GM19328 (cell line): ENCODE measurements around the gene UBE2E1.

Experiments
- ATAC-seq: cut with Tn5 transposase; IDR thresholded peaks from one replicate; pipeline ENCODE4 v1.9.1; 2021; ENCODE audit warnings: mild to moderate bottlenecking, moderate library complexity; ENCODE audit not compliant: unreplicated experiment

UBE2E1 gene

GRCh38 chr3:23805633-23806533 is at the start of gene UBE2E1:
TSS of gene UBE2E1 (plus strand) at chr3:23805955. CDS start at chr3:23807270, 1,315 bp downstream.
- peak; percentile 63 for ATAC-seq

GRCh38 chr3:23756206-23756840 is 49.4 kb upstream of the UBE2E1 start:
- ATAC-seq = no peak

- no peak for ATAC-seq
Measured at GRCh38 chr3:23758253-23758838, 47.4 kb upstream of the UBE2E1 start.

DNA sequence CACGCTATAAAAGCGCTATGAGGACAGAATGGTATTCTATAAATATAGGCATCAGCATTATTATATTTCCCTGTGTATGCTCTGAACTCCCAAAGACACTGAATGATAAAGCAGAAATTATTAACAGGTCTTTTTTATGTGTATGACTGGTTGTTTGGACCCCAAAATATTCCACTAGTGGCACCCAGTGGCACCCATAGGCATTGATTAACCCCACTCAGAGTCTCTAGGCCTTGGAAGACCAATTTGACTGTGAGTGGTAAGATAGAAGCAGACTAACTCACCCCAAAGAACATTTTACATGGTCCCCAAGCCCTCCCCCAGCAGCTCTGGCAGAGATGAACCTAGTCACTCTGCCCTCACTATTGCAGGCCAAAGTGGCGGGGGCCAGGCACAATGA is 45.4 kb upstream of the UBE2E1 start:
- peak; percentile 2 for ATAC-seq

GRCh38 chr3:23760871-23761373 is 44.8 kb upstream of the UBE2E1 start:
- peak; percentile 46 for ATAC-seq

GRCh38 chr3:23761440-23761896 is 44.3 kb upstream of the UBE2E1 start:
- ATAC-seq = peak; percentile 27

DNA sequence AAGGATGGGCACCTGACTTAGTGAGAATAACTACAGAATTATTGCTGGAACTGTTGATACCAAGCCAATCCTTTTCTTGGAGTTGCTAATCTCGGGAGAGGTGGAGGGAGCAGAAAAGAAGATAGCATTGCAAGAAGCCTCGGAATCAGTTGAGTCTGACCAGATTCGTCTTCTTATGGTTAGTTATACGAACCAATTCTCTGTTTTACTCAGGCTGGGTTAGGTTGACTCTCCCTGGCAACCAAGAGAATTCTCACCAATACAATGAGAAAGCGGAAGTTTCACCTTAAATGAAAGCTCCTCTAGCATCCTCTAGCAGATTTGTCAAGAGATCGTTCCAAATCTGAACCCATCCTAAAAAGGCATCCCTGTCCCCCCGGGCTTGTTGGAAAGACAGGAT is 43.5 kb upstream of the UBE2E1 start:
- peak; percentile 67 for ATAC-seq

DNA sequence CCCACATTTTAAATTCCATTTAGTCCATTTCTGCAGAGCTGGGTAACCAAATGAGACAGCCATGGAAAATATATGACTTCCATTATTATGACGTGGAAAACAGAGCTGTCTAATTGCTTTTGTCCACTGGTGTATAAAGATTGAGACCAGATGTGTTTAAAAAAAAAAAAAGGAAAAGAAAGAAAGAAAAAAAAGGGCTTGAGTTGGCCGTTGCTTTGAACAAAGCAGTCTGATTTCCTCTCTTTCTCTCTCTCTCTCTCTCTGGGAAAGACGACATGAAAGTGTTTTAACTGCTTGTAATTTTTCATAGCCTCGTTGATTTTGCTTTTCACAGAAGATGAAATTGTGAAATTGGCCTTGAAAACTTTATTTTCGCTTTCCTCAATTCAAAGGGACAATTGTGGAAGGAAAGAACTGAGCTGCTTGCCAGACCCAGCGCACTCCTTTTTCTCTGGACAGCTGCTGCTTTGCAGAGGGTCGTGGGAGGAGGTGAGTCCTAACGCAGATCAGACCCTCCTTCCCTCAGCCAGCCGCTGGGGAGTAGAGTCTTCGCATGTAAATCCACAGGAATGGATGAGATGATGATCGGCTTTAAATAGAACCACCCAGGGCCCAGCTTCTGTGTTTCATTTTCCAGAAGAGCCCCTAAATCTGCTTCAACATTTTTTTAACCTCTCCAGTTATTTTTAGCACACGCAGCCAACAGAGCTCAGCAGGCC is 42.8 kb upstream of the UBE2E1 start:
- ATAC-seq = no peak

DNA sequence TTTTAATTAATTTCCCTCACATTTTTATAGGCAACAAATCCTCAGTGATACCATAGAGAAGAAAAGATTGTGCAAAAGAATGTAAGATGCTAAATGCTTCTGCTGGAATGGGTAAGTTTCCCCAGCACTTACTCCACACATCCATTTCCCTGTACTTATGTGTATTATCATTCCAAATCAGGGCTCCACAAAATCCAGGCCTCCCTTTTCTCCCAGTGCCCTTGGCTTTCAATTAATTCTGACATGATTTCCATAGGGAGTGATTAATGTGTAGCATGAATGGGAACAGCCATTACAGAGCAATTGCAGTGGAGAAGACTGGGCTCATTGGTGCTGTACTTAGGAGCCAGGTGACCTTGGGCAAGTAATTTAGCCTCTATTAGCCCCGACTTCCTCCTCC is 41.3 kb upstream of the UBE2E1 start:
- no peak for ATAC-seq

DNA sequence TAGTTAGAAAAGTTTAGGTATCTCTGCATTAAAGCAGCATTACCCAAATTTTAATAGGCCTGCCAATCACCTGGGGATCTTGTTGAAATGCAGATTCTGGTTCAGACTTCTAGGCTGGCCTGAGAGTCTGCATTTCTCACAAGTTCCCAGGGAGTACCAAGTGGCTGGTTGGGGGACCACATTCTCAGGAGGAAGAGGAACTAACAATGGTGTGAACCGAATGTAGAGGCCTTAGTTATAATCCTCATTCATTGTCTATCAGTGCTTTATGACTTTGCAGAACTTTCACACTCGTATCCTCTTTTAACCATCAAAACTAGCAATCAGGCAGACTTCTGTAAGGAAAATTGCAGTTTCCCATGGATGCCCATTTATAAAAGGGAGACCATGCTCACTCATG is 38.2 kb upstream of the UBE2E1 start:
- no peak for ATAC-seq

DNA sequence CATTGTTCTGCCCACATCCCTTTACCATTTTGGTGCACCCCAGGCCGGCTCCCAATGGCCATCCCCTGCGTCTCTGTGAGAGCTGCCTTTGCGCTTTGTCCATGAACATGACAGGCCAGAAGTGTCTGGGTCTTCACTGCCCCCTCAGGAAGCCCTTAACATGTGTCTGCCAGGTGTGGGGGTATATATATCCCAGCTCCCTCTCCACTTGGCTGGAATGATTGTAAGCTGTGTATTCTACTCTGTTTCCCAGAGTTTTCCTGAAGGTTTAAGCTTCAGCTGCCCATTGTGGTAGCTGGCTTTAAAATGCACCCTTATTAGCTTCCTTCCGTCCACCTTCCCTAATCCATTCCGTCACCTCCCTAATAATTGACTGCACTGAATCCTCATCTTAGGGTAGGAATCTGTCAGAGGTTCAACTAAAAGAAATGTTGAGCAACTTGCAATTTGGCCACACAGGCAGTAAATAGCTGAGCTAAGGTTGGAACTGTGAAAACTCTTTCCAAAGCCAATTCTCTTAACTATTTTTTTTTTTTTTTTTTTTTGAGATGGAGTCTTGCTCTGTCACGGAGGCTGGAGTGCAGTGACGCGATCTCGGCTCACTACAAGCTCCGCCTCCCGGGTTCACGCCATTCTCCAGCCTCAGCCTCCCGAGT is 30.4 kb upstream of the UBE2E1 start:
- no peak for ATAC-seq

- no peak for ATAC-seq
Measured at GRCh38 chr3:23776352-23776891, 29.3 kb upstream of the UBE2E1 start.

DNA sequence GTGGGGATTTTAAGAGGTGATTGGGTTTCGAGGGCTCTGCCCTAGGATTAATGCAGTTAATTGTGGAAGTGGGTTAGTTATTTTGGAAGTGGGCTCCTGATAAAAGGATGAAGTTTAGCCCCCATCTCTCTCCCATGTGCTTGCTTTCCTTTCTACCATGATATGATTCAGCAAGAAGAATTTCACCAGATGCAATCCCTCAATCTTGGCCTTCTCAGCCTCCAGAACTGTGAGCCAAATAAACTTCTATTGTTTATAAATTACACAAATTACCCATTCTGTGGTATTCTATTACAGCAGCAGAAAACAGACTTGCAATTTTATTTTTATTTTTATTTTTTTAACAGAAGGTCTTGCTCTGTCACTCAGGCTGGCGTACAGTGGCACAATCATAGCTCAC is 27.3 kb upstream of the UBE2E1 start:
- ATAC-seq = no peak

DNA sequence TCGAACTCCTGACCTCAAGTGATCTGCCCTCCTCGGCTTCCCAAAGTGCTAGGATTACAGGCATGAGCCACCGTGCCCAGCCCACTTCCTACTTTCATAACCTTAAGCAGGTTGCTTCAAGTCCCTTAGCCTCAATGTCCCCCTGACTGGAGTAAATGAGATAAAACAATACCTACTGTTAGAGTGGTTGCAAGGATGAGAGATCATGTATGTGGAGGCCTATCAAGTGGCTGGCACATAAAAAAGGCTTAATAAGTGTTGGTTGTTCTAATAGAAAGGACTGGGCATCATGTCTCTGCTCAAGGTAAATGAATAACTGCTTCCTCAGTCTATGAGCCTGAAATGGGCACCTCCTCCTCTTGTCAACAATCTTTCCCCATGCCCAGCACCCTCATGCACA is 25.9 kb upstream of the UBE2E1 start:
- no peak for ATAC-seq

DNA sequence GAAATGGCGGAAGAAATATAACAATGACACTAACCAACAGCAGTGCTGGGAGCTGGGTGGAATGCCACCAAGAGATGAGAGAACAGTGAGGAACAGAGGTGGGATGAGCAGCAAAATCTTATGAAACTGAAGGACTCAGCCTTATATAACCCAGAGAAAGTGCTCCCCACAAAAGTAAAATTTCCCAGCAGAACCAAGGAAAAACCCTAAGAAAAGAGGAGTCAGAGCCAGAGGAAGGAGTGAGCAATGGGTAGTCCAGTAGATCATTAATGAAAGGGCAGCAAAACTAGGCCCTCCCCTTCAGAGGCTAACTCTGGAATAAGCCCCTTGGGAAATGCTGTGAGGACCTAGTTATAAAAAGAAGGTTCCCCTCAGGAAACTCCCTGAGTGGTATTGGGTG is 24.7 kb upstream of the UBE2E1 start:
- ATAC-seq = no peak

DNA sequence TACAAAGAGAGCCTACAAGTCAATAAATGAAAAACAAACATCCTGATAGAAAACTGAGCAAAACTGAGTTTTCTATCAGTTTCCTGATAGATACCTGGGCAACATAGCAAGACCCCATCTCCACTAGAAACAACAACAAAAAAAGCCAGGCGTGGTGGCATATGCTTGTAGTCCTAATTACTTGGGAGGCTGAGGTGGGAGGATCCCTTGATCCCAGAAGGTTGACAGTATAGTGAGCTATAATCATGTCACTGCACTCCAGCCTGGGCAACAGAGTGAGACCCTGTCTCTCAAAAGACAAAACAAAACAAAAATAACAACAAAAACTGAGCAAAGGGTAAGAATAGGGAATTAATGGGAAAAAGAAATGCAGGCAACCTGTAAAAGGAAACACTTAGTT is 23.9 kb upstream of the UBE2E1 start:
- no peak for ATAC-seq

DNA sequence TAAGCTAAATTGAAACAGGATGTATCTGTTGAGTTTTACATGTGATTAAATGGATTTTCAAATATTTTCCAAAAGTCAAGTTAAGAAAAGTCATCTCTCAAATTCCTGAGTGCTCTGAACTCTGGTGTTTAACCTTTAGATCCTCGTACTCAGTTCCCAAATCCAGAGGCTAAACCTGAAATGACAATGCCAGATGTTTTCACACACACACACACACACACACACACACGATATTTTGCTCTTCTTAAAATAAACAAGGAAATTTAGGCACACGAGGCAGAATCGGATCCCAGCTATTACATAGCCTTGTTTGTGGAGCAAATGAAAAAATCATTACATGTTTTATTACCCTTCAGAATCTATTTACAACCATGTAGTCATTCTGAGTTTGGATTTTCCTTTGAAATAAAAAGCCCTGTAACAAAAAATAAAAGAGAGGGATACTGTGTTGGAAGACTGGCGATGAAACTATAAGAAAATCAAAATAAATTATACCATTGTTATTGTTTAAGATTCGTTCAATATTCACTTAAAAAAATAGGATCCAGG is 20.6 kb upstream of the UBE2E1 start:
- no peak for ATAC-seq

GRCh38 chr3:23785882-23786281 is 19.9 kb upstream of the UBE2E1 start:
- no peak for ATAC-seq

DNA sequence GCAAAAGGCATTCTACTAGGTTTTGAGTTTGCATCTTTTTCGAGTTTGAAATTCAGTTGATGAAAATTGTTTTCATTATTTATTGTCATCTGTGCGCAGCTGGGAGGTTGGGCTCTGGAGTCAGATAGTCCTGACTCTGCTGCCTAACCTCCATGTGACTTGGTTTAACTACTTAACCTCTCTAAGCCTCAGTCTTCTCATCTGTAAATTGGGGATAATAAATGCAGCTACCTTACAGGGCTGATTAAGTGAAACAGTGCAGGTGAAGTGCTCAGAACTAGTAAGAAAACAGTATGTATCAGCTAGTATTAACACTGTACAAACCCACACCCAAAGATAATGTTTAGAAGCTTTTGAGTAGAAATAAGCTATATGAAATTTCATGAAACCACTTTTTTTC is 14.1 kb upstream of the UBE2E1 start:
- no peak for ATAC-seq
